ENCODE data around the gene MLNR.

DNA sequence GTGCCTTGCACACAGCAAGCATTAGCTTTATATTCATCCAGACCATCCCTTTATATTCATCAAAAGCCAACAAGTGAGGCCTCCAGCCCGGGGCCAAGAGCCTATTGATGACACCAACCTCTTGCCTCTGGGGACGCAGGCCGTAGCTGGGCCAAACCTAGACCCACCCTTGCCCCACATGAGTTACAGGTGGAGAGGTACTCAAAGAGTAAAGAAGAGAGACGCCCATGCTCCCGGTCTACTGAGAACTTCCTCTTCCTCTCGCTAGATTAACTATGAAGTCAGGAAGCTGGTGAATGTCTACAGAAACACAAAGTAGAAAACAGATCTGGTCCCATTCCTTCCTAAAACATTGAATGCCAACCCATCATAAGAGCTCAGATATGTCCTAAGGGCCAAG is 3.8 kb upstream of the MLNR start:
- TF ChIP-seq HDAC6 (IDR thresholded peaks at IDR 0.05; ENCODE audit: low read depth, low read length) (no peak), MAZ (CRISPR knock-in tag; conservative IDR thresholded peaks at IDR 0.05 in 1 of 2, IDR thresholded peaks at IDR 0.05 in 1 of 2) (no peak), IRF2 (CRISPR knock-in tag; IDR thresholded peaks at IDR 0.05) (no peak), HNRNPK (IDR thresholded peaks at IDR 0.05; ENCODE audit: low read depth, low read length, poor library complexity, severe bottlenecking) (no peak)
- TF ChIP-seq, protein P1, sequence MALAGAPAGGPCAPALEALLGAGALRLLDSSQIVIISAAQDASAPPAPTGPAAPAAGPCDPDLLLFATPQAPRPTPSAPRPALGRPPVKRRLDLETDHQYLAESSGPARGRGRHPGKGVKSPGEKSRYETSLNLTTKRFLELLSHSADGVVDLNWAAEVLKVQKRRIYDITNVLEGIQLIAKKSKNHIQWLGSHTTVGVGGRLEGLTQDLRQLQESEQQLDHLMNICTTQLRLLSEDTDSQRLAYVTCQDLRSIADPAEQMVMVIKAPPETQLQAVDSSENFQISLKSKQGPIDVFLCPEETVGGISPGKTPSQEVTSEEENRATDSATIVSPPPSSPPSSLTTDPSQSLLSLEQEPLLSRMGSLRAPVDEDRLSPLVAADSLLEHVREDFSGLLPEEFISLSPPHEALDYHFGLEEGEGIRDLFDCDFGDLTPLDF (CRISPR knock-in tag; IDR thresholded peaks at IDR 0.05) = no peak
